RPMI8226 (cell line): ENCODE data around the gene MYBPHL.

Experiments
- DNase-seq: peaks from one replicate; pipeline ENCODE4 v3.0.0-alpha.2; 2015

The MYBPHL gene

DNA sequence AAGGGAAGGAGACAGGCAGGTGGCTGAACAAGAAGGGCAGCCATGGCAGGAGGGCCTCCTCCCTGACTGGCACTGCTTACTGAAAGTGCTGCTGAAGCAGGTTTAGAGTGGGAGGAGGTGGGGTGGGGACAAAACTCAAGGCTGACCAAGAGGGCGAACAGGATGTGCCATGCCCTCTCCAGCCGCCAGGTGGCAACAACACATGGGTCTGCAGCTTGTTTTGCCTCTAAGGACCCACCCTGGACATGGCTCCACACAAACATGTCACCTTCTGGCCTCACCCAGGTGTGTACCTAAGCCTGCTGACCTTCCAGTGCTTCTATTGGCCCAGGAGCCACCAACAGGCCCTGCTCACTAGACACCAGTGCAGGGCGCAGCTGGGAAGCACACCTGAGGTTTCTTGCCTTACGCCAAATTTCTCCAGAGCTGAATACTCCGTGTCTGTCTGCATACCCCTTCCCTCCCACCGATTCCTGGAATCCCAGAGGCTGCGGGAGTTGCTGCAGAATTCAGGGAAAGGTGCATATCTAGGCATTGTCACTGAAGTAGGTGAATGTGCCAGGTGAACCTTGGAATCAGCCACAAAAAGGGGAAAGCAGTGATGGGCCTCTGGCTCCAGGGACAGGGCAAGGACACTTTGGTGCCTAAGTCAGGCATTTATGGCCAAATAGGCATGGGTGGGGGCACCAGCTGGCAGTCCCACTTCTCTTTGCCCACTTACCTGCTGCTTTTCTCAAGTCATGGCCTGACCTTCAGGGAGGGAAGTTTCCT lies 29.2 kb downstream of the MYBPHL start:
- peak; percentile 90 for DNase-seq

DNA sequence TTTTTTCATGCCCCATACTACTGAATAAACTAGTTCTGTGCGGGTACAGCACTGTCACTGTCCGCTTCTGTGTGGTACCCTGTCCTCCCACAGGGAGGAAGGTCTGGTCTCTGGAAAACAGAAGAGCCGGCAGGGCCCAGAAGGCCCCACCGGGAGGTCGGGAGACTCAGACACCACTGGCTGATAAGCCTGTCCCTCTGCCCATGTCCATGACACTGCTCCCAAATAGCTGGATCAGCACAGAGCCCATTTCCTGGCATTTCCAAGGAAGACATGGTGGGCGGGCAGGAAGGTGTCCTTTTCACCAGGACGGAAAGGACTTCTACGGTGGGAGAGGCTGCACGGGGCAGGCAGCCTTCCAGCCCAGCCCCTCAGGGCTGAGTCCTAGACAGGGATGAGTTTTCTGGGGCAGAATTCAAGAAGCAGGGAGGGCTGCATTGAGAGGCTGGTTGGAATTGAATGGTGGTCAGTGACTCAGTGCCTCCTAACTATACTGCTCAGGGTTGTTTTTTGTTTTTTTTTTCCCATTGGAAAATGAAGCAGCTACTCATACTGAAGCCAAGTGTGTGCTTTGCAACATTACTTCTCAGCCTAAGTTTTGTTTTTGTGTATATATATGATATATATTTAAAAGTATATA lies 31.0 kb downstream of the MYBPHL start:
- DNase-seq, result no peak

DNA sequence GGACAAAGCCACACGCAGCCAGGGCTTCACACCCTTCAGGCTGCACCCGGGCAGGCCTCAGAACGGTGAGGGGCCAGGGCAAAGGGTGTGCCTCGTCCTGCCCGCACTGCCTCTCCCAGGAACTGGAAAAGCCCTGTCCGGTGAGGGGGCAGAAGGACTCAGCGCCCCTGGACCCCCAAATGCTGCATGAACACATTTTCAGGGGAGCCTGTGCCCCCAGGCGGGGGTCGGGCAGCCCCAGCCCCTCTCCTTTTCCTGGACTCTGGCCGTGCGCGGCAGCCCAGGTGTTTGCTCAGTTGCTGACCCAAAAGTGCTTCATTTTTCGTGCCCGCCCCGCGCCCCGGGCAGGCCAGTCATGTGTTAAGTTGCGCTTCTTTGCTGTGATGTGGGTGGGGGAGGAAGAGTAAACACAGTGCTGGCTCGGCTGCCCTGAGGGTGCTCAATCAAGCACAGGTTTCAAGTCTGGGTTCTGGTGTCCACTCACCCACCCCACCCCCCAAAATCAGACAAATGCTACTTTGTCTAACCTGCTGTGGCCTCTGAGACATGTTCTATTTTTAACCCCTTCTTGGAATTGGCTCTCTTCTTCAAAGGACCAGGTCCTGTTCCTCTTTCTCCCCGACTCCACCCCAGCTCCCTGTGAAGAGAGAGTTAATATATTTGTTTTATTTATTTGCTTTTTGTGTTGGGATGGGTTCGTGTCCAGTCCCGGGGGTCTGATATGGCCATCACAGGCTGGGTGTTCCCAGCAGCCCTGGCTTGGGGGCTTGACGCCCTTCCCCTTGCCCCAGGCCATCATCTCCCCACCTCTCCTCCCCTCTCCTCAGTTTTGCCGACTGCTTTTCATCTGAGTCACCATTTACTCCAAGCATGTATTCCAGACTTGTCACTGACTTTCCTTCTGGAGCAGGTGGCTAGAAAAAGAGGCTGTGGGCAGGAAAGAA lies 32.0 kb downstream of the MYBPHL start:
- no peak for DNase-seq

DNA sequence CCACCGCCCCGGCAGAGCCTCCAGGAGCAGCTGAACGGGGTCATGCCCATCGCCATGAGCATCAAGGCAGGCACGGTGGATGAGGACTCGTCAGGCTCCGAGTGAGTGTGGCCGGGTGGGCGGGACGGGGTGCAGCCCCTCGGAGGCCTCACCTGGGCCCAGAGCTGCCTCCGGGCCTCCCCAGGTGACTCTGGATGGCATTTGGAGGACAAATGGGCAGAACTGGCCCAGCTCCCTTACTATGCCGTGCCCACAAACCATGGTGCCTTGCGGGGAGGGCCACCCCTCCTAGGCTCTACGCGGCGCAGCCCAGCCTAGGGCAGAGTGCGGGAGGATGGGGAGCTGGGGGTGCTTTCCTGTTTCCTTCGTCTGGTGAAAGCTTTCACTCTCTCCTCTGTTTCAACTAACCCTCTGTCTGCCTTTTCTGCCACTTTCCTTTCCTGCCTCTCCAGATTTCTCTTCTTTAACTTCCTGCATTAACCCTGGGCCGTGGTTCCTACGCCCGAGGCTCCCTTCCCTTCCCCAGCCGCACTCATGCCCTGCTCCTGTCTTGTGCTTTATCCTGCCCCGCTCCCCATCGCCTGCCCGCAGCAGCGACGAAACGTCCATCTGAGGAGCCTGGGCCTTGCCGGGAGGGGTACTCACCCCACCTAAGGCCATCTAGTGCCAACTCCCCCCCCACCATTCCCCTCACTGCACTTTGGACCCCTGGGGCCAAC lies 33.1 kb downstream of the MYBPHL start:
- no peak for DNase-seq

DNA sequence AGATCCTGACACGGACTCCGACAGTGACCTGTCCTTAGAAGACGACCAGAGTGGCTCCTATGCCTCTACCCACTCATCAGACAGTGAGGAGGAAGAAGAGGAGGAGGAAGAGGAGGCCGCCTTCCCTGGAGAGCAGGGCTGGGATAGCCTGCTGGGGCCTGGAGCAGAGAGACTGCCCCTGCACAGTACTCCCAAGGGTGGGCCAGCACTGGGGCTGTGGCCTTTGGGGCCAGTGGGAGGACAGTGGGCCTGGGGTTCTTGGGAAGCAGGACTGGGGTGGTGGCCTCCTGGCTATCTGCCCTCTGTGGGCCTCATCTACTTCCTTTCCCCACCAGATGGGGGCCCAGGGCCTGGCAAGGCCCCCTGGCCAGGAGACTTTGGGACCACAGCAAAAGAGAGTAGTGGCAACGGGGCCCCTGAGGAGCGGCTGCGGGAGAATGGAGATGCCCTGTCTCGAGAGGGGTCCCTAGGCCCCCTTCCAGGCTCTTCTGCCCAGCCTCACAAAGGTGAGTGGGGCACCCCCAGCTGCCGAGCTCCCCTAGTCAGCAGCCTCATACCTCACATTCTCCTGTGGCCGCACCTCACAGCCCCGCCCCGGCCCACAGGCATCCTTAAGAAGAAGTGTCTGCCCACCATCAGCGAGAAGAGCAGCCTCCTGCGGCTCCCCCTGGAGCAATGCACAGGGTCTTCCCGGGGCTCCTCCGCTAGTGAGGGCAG lies 33.8 kb downstream of the MYBPHL start:
- DNase-seq, result no peak

DNA sequence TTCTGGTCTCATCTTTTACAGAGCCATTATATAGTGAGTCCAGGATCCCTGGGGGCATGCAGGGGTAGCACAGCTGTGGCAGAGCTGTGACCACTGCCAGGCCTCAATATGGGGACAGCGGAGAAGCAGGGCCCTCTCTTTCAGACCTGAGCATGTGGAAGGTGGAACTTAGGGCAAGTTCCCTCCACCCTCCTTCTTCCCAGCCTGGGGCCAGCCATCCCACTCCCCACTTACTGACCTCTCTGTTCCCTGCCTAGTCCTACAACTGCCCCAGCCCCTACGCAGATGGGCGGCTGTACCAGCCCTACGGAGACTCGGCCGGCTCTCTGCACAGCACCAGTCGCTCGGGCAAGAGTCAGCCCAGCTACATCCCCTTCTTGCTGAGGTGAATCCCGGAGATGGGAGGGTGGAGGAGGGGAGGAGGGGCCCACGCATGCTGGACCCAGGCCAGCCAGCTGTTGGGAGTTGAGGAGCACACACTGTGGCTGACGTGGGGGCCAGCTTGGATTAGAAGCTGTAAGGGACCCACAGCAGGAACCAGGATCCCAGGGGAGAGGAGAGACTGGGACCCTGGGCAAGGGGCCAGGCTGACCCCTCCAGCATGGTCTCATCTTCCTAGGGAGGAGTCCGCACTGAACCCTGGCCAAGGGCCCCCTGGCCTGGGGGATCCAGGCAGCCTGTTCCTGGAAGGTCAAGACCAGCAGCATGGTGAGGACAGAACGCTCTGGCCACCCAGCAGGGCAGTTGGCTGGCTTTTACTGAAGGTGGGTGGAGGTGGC lies 34.6 kb downstream of the MYBPHL start:
- DNase-seq, result no peak

DNA sequence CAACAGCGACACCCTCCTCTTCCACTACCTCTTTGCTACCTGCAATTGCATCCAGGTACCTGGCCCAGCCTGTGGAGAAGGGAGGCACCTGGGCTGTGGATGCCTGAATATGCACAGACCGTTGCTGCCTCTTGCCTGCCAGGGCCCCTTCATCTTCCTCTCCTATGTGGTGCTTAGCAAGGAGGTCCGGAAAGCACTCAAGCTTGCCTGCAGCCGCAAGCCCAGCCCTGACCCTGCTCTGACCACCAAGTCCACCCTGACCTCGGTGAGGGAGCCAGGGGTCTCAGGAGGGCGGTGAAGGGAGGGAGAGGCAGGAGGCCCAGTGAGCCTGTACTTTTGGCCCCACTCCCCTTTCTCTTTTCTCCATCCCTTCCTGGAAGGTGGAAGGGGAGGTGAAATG lies 35.4 kb downstream of the MYBPHL start:
- no peak for DNase-seq

DNA sequence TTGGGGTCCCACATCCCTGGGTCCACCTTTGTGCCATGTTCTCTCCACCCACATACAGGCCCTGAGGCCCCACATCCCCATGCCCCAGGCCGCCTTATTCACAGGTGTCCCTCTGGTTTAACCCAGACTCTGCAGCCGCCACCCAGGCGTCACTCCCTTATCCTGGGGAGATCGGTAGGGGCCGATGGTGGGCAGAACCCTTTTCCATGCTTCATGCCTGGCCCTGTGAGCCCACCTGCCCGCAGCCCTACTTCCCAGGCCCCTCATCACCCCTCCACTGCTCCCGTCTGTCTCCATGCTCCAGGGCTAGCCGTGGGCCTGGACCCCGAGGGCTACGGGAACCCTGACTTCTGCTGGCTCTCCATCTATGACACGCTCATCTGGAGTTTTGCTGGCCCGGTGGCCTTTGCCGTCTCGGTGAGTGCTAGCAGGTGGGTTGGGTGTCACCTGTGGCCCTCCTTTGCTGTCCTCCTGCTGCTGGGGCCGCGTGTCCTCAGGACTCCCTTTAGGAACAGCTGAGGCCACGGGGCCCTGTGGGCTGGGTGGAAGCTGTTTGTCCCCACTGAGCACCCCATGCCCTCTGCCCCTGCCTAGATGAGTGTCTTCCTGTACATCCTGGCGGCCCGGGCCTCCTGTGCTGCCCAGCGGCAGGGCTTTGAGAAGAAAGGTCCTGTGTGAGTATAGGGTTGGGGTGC lies 36.0 kb downstream of the MYBPHL start:
- DNase-seq, result no peak

DNA sequence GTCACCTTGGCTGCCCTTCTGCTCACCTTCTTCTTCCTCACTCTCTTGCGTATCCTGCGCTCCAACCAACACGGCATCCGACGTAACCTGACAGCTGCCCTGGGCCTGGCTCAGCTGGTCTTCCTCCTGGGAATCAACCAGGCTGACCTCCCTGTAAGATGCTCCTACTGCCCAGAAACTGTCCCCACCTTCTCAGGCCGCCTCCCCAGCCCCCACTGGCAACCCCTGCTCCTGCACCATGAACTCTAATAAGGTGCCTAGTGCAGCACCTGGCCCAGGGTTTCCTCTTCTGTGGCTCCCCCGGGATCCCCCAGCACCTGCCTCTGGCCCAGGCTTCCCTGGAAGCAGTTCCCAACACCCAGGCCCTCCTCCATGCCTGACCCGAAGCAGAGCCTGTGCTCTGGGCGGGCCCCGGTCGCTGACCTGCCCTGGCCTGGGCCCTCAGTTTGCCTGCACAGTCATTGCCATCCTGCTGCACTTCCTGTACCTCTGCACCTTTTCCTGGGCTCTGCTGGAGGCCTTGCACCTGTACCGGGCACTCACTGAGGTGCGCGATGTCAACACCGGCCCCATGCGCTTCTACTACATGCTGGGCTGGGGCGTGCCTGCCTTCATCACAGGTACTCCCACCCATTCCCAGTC lies 36.7 kb downstream of the MYBPHL start:
- no peak for DNase-seq

DNA sequence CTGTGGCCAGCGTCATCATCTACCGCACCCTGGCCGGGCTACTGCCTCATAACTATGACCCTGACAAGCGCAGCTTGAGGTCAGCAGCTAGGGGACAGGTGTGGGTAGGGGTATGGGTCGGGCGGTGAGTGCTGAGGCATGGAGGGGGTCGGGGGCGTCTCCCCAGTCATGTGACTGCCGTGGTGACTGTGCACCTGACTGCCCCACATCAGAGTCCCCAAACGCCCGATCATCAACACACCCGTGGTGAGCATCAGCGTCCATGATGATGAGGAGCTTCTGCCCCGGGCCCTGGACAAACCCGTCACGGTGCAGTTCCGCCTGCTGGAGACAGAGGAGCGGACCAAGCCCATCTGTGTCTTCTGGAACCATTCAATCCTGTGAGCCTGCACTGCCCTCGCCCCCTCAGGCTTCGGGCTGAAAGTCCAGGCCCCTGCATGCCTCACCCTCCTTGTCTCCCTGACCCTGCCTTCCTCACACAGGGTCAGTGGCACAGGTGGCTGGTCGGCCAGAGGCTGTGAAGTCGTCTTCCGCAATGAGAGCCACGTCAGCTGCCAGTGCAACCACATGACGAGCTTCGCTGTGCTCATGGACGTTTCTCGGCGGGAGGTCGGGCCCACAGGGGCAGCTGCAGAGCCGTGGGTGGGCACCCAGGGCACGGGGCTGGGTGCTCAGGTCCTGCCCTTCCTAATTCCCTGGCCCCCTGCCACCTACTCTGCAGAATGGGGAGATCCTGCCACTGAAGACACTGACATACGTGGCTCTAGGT lies 37.4 kb downstream of the MYBPHL start:
- no peak for DNase-seq

DNA sequence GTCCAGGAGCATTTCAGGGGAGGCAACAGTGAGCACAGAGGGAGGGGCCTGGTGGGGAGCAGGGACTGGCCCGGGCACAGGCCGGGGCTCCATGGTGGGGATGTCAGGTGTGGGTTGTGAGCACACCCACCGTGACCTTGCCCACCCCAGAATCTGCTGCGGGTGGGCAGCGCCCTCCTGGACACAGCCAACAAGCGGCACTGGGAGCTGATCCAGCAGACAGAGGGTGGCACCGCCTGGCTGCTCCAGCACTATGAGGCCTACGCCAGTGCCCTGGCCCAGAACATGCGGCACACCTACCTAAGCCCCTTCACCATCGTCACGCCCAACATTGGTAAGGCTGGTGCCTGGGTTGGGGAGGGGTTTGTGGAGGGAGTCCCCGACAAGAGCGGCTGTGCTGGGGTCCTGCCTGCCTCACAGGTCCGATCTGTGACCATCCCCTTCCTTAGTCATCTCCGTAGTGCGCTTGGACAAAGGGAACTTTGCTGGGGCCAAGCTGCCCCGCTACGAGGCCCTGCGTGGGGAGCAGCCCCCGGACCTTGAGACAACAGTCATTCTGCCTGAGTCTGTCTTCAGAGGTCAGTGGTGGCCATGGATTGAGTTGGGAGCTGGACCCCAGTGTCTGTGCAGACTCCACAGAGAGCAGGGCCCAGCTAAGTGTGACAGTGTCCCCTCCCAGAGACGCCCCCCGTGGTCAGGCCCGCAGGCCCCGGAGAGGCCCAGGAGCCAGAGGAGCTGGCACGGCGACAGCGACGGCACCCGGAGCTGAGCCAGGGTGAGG lies 38.2 kb downstream of the MYBPHL start:
- no peak for DNase-seq

DNA sequence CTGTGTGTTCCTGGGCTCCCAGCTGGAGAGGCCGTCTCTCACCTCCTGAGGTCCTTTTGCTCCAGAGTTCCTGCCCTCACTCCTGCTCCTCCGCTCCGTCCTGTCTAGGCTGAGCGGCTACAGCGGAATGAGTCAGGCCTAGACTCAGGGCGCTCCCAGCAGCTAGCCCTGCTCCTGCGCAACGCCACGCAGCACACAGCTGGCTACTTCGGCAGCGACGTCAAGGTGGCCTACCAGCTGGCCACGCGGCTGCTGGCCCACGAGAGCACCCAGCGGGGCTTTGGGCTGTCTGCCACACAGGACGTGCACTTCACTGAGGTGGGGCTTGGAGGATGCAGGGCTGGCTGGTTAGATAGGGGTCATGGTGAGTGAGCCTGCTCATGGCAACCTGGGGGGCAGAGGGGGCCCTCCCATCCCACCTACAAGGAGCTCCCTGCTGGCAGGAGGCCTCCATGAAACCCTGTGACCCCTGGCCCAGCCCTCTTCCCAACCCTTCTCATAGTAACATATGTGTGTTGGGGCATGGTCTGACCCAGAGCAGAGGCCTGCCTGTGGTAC lies 39.0 kb downstream of the MYBPHL start:
- DNase-seq, result no peak

DNA sequence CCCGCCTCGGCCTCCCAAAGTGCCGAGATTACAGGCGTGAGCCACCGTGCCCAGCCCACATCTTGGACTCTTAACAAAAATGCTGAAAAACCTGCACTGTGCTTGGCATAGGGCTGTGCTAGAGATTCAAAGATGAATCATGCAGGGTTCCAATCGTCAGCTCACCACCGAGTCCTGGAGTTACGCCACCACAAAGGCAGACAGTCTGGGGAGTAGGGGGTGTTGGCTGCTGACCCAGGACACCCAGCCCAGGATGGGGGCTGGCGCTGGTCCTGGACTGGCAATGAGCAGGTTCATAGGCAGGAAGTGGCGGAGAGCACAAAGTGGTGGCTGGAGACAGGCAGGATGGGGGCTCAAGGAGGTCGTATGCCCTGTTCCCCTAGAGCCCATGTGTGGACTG lies 39.8 kb downstream of the MYBPHL start:
- DNase-seq, result no peak

DNA sequence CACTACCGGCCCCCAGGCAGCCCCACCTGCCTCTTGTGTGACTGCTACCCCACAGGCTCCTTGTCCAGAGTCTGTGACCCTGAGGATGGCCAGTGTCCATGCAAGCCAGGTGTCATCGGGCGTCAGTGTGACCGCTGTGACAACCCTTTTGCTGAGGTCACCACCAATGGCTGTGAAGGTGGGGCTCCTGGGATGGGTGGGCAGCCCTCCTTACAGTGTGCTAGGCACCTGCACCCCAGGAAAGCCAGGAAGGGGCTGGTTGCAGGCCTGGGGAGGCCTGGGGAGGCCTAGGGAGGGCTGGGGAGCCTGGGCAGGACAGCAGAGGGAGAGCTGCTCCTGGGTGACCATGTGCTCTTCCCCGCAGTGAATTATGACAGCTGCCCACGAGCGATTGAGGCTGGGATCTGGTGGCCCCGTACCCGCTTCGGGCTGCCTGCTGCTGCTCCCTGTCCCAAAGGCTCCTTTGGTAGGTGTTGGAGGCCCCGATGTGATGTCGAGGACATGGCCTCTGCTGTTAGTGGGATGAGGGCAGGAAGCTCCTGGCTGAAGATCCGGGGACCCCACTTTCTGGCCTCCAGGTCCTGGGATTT lies 41.0 kb downstream of the MYBPHL start:
- DNase-seq, result no peak

DNA sequence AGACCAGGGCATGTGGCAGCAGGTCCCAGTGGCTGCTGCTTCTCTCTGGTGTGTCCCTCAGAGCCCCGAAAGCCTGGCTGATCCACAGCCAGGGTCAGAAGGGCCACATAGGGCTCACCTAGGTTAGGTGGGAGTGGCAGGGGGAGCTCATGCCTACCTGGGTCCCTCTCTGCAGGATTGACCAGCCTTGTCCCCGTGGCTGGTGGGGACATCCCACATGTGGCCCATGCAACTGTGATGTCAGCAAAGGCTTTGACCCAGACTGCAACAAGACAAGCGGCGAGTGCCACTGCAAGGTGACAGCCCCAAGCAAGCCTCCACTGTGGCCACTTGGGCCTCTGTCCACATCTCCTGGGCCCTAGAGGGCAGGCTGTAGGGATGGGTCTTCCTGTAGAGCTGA lies 41.8 kb downstream of the MYBPHL start:
- DNase-seq, result no peak

DNA sequence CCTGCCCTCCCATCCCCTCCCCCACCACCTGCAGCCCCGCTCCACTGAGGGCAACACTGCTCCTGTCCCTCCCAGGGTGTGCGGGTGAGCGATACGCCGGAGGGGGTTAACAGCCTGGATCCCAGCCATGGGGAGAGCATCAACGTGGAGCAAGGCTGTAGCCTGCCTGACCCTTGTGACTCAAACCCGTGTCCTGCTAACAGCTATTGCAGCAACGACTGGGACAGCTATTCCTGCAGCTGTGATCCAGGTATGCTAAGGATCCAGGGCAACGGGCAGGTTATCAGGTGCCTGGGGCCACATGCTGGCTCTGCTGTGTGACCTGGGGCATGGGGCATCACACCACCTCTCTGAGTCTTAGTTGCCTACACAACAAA lies 42.4 kb downstream of the MYBPHL start:
- no peak for DNase-seq

DNA sequence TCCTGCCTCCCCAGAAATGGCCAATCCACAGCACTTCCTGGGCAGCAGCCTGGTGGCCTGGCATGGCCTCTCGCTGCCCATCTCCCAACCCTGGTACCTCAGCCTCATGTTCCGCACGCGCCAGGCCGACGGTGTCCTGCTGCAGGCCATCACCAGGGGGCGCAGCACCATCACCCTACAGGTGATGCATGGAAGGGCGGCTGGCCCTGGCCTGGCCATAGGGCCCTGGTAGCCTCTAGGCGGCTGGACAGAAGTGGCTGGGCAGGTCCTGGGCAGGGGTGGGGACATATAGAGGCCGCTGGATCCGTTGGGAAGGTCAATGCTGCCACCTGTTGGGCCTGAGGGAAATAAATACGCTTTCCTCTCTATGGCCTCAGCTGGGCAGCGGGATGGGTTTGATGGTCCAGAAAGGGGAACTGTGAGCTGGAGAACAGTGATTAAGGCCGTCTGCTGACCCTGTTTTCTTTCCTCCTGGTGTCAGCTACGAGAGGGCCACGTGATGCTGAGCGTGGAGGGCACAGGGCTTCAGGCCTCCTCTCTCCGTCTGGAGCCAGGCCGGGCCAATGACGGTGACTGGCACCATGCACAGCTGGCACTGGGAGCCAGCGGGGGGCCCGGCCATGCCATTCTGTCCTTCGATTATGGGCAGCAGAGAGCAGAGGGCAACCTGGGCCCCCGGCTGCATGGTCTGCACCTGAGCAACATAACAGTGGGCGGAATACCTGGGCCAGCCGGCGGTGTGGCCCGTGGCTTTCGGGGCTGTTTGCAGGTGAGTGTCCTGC lies 43.0 kb downstream of the MYBPHL start:
- peak; percentile 78 for DNase-seq
